Activated CD8-positive, alpha-beta memory T cell treated with anti-CD3 and anti-CD28 coated beads for 1 hour (primary cell): ENCODE measurements around the gene GPR26.
"Not testable (repeated sequence)": the region's sequence is repeated elsewhere in the genome, so short reads cannot be mapped to it uniquely, and the experiment has no call there.

ENCODE experiments used
- DNase-seq, 2 donors: peaks; one replicate each; pipeline ENCODE4 v3.0.0-alpha.2; 2020; ENCODE audit warnings: low read depth in 1 of 2; ENCODE audit errors: extremely low read depth in 1 of 2

Gene GPR26

GRCh38 chr10:123704076-123704475, 37.9 kb downstream of the GPR26 start:
- no peak for DNase-seq

DNA sequence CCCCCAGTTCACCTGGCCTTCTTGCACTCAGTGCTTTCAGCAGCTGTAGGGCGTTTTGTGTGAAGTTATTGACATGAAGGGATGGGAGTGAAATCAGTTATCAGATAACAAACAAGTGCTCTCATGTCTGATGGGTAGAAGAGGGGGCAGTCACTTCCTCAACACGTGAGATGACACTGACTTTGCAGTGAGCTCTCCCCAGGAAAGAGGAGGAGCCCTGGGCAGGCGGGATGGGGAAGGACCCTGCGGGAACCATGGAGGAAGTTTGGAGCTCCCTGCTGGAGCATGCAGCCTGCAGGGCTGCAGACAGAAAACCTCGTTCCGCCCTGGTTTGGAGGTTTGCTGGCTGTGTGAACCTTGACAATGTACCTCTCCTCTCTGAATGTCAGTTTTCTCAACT, 38.7 kb downstream of the GPR26 start:
- no peak for DNase-seq

DNA sequence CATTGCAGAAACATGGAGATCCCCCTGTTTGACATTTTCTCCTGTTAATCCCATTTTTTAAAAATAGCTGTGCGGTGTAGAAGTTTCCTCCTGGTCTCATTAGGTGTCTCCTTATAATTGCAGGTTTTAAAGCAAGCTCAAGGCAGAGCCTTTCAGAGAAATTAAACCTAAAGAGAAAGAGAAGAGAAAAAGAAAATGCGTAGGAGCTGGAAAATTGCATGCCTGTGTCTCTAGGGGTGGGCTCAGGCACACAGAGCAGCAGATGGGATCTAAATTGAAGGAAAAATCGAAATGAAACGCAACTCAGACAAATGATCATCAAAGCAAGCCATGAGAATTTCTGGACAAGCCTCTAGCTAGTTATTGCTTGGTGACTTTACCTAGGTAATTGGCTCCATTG, 40.1 kb downstream of the GPR26 start:
- DNase-seq = no peak

DNA sequence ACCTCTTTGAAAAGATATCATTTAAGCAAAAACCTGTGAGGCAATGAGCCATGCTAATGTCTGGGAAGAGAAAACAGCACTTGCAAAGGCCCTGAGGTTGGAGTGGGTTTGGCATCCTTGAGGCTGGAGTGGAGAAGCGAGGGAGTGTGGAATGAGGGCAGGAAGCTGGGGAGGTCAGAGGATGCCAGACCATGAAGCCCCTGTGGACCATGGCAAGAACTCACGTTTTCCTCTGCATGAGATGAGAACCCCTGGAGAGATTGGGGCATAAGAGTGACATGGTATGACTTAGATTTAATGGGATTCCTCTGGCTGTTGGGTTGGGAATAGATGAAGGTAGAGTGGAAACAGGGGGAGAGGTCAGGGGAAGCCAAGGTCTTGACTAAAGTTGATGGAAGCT, 49.4 kb downstream of the GPR26 start:
- no peak for DNase-seq

DNA sequence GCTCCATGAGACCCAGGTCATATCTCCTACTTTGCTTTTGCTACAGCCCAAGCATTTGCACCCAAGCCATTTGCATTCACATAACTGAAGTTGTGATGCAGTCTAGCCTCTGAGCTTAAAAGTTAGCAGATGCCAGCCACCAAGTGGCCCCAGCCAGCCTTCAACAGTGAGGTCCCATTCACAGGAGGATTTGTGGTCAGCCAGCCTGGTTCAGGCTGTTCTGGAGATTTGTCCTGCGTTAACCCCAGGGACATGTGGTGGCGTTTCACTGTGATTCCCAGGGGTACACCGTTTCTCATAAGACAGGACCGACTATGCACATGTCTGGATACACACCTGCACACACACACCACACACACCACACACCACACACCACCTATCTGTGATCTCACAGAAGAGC, 51.2 kb downstream of the GPR26 start:
- no peak for DNase-seq

- no peak for DNase-seq
These were observed 52.4 kb downstream of the GPR26 start for GRCh38 chr10:123718544-123719060.

- no peak for DNase-seq
These were observed 54.4 kb downstream of the GPR26 start for GRCh38 chr10:123720536-123720935.

DNA sequence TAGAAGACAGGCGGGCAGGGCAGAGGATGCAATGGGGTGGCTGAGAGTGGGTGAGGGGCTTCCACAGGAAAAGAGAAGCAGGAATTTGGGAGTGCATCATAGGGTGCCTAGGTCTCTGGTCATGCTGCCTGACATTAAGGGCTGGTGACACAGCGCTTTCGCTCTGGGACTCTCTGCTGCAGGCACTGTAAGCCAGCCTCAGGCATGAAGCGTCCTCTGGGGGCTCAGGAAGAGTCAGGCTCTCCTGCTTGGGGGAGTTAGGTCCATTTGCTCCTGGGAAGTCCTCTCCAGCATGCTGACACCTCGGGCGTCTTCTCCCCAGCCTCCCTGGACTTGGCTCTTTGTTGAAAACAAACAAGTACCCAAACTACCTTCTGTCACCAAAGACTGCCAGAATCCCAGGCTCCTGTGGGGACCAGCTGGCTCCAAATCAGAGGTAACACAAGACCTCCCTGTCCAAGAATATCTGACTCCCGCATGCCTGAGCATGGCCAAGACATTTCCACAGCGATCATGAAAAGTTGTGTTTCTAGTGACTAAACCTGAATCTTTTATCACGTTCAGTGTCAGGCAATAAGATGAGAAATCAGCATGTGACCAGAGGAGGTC, 55.4 kb downstream of the GPR26 start:
- DNase-seq = no peak

GRCh38 chr10:123722351-123722750, 56.2 kb downstream of the GPR26 start:
- no peak for DNase-seq

GRCh38 chr10:123724747-123725146, 58.6 kb downstream of the GPR26 start:
- no peak for DNase-seq

- DNase-seq = no peak
These were observed 60.2 kb downstream of the GPR26 start for GRCh38 chr10:123726381-123726780.

DNA sequence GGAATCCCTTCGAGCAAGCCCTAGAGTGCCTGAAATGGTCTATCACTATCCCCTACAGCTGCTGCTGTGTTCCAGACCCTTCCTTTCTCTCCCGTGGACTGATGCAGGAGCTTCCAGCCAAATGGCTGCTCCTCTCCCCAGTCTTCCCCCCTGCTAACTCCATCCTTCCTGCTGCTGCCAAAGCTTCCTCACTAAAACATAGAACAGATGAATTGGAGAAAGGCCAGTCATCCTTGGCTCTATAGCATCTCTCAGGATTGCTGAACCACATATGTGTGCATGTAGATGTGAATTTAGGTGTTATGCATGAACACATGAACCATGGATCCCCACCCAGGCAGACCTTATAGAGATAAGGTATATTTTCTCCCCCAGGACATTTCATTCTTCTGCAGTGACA, 60.7 kb downstream of the GPR26 start:
- no peak for DNase-seq

DNA sequence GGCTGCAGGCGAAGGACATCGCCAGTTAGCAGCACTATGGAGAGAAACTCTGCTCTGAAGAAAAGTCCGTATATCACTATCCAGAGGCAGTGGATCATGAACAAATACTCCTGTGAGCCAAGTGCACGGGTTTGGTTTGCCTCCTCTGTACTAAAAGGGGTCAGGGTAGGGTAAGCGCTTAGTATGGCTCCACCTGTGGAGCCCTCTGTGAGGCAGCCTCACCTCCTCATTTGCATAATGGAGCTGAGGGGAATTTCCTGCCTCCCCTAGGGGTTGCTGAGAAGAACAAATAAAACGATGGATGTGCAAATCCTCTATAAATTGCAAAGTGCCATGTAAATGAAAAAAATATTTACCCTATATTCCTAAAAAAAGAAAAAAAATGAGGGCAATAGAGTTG, 63.4 kb downstream of the GPR26 start:
- DNase-seq = no peak

GRCh38 chr10:123736917-123737316, 70.8 kb downstream of the GPR26 start:
- DNase-seq = not testable (repeated sequence)

- no peak for DNase-seq
These were observed 75.0 kb downstream of the GPR26 start for GRCh38 chr10:123741146-123741545.

DNA sequence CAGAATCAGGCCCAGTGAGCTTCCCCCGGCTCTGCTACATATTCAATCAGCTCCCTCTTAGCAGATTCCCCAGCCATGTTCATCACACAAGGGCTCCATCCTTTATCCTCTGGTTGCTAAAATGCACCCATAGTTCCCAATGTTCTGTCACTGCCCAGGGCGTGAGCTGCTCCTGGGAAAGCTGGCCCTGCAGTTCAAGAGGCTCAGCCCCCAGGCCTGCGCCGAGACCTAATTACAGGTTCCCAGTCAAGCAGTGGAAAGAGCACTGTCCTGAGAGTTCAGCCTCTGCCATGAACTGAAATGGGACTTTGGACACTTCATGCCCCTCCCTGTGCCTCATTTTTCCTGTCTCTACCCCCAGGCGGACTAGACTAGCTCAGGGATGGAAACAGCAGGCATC, 75.6 kb downstream of the GPR26 start:
- DNase-seq = no peak

DNA sequence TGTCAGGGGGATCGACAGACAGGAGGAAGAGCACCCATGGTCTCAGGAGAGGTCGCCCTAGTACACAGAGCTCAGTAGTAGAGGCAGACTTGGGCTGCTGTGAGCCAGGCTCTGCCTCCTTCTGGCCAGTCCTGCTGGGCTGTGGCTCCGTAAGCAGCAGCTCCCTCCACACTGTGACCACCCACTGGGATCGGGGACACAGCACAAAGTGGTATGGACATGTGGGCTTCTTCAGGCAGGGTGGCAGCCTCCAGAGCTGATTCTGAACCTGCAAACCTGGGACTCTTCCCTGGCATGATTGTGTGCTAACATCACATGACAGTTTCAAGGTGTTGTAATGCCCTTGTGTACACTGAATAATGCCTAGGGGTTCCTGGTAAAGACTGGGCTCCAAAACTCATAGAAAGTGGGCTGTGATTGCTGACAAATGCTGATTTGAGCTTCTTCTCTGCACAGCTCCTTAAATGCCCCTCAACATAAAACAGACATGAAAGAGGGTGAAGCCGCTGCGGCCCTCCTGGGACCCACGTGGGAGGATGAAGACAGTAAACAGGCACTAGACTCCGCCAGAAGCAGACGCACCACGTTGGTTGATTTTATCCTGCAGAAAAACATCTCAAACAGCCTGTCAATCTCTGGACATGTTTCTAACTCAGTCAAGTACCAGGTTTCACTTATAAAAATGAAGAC, 76.7 kb downstream of the GPR26 start:
- DNase-seq = no peak

GRCh38 chr10:123743441-123744223, 77.5 kb downstream of the GPR26 start:
- no peak for DNase-seq

- no peak for DNase-seq
These were observed 78.0 kb downstream of the GPR26 start for GRCh38 chr10:123744224-123744536.
